H1 (cell line): ENCODE results near the gene LRRC56. TPM values are rescaled to one million over a fixed set of nuclear protein-coding genes. Genes with fewer than 3 reads are reported as not detected.

Experiments
- ASH2L ChIP-seq: fragments of 200-600, 300-600 bp; sonication (generic); IDR thresholded peaks from one replicate; pipeline ENCODE4 v1.7.1; 2017; ENCODE audit warnings: low read length
- BACH1 ChIP-seq: IDR thresholded peaks from 2 replicates; pipeline ENCODE4 v1.6.1; 2012; ENCODE audit warnings: low read length, improper control_type of control experiment
- BRCA1 ChIP-seq: IDR thresholded peaks from 2 replicates; pipeline ENCODE4 v1.6.1; 2012; ENCODE audit warnings: low read depth, low read length, improper control_type of control experiment
- CBX8 ChIP-seq: fragments of 300-800, 300-1000 bp; sonication (generic); IDR thresholded peaks from 2 replicates; pipeline ENCODE4 v1.7.1; 2016; ENCODE audit warnings: low read depth, low read length, borderline replicate concordance
- EGR1 ChIP-seq: IDR thresholded peaks from 2 replicates; pipeline ENCODE4 v1.6.1; 2011; ENCODE audit warnings: low read depth, low read length, borderline replicate concordance
- EZH2 ChIP-seq: fragments of 200-600 bp; sonication (generic); IDR thresholded peaks from 2 replicates; pipeline ENCODE4 v1.7.1; 2012; ENCODE audit warnings: low read depth, mild to moderate bottlenecking, moderate library complexity, low read length, inconsistent platforms; ENCODE audit not compliant: severe bottlenecking
- GTF2F1 ChIP-seq: IDR thresholded peaks from 2 replicates; pipeline ENCODE4 v1.6.1; 2012; ENCODE audit warnings: low read depth, low read length, improper control_type of control experiment, borderline replicate concordance
- HDAC2 ChIP-seq, 2 experiments: fragments of 300-600 bp in 1 of 2; sonication (generic) in 1 of 2; IDR thresholded peaks; 2 replicates each; pipeline ENCODE4 v1.6.1; 2011 to 2012; ENCODE audit warnings: low read depth in 2 of 2, low read length in 2 of 2, mild to moderate bottlenecking in 2 of 2, moderate library complexity in 2 of 2, borderline replicate concordance in 1 of 2, inconsistent platforms in 1 of 2
- KDM4A ChIP-seq: IDR thresholded peaks from one replicate; pipeline ENCODE4 v1.7.1; 2012; ENCODE audit warnings: low read depth, mild to moderate bottlenecking, moderate library complexity, low read length, inconsistent platforms; ENCODE audit not compliant: severe bottlenecking
- RBBP5 ChIP-seq: IDR thresholded peaks from 2 replicates; pipeline ENCODE4 v1.7.1; 2012; ENCODE audit warnings: low read depth, mild to moderate bottlenecking, inconsistent platforms, low read length, moderate library complexity, borderline replicate concordance
- SP1 ChIP-seq: IDR thresholded peaks from 2 replicates; pipeline ENCODE4 v1.6.1; 2011; ENCODE audit warnings: low read depth, low read length
- SRF ChIP-seq: IDR thresholded peaks from 2 replicates; pipeline ENCODE4 v1.6.1; 2011; ENCODE audit warnings: mild to moderate bottlenecking, low read depth, low read length, moderate library complexity
- TCF12 ChIP-seq: IDR thresholded peaks from 2 replicates; pipeline ENCODE4 v1.6.1; 2011; ENCODE audit warnings: low read depth, mild to moderate bottlenecking, low read length
- TEAD4 ChIP-seq: IDR thresholded peaks from 2 replicates; pipeline ENCODE4 v1.6.1; 2012; ENCODE audit warnings: low read depth, low read length, inconsistent platforms, mixed read lengths
- YY1 ChIP-seq: IDR thresholded peaks from 2 replicates; pipeline ENCODE4 v1.6.1; 2011; ENCODE audit warnings: low read depth, mild to moderate bottlenecking, low read length
- ZNF274 ChIP-seq: IDR thresholded peaks from 2 replicates; pipeline ENCODE4 v1.7.0; 2012; ENCODE audit warnings: low read length, borderline replicate concordance; ENCODE audit errors: extremely low read depth
- polyA plus RNA-seq, 7 experiments: library from polyadenylated mRNA; depleted of rRNA in 3 of 7; stranded (reverse) in 5 of 7; unstranded in 2 of 7; fragments of >200 nt in 5 of 7; fragments of 200-250 nt in 2 of 7; gene quantifications; 1 replicate in 5 of 7; 2 replicates in 1 of 7; 4 replicates in 1 of 7; pipeline versions ENCODE4 v1.2.1 to v1.2.3, GENCODE V29; 2011 to 2013; ENCODE audit warnings: missing spikeins in 2 of 7, mixed read lengths in 2 of 7
- total RNA-seq: library from RNA; stranded (reverse); fragmentation: NEBNext Ultra II Directional; extraction: Animal tissue kit (Norgen Biotek cat#: 25700); gene quantifications from 2 replicates; pipeline ENCODE4 v1.2.1, GENCODE V29; 2021

The LRRC56 gene
- total and polyA plus RNA-seq, 2 of the 8 experiments (the other 6 are each of a cell fraction or from before 2014, with no cell fraction given), result 0.94 to 1.9 TPM

DNA sequence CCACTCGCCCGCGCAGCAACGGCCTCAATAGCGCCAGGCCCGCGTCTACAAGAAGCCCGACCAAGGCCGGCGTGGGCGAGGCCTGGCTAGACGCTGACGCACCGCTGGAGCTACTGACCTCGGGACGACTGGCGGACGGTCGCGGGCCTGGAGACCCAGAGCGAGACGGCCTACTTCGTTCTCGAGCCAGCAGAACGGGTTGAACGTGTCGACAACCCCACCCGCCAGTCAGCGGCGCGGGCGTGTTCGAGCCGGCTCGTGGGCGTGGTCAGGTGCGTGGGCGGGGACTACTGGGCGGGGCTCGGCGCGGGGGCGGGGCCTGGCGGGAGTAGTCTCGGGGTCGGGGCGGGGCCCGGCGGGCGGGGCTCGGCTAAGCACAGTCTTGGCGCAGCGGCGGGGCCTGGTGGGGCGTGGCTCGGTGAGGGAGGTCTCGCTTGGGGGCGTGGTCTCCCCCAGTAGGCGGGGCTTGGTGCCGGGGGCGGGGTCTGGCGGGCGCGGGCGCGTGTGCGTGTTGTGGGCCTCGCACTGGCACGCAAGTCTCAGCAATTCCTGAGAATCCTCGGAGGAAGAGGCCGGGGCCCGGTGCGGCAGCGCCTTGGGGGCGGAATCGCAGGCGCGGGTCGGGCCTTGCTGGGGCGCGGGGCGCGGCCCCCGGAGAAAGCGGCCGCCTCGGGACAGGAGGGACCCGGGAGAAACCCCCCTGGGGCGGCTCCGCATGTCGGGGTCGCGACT, 30.2 kb upstream of the LRRC56 start, which contains the start of gene RNH1 (continued):
- TF ChIP-seq SRF, result no peak
- no peak for TF ChIP-seq BACH1
- TF ChIP-seq TCF12, result no peak
- no peak for TF ChIP-seq GTF2F1
- no peak for TF ChIP-seq BRCA1
- peak; percentile 56; the same call in 1 of the 2 replicates for TF ChIP-seq EGR1
- peak; percentile 53 for TF ChIP-seq ASH2L
- 0 out of 2 replicates have a peak, but pooled peaks have one; percentile 5 for TF ChIP-seq SP1
- TF ChIP-seq KDM4A, result peak; percentile 44
- no peak for TF ChIP-seq EZH2
- 0 out of 2 replicates have a peak, but pooled peaks have one; percentile 4 for TF ChIP-seq RBBP5
- TF ChIP-seq CBX8, result no peak
- 0 out of 2 replicates have a peak, but pooled peaks have one; percentile 1 for TF ChIP-seq YY1
- TF ChIP-seq ZNF274, result no peak
- TF ChIP-seq TEAD4, result no peak
- no peak for TF ChIP-seq HDAC2 (IDR thresholded peaks at IDR 0.05; ENCODE audit: borderline replicate concordance in 1 of 2, low read depth in 2 of 2, low read length in 2 of 2)
